ENCODE results near the gene UNK. TPM values are rescaled to one million over a fixed set of nuclear protein-coding genes. Genes with fewer than 3 reads are reported as not detected.
"Not testable (repeated sequence)": the region's sequence is repeated elsewhere in the genome, so short reads cannot be mapped to it uniquely, and the experiment has no call there.

Gene UNK
- total RNA-seq, 1 donor from 2014 or later = 16.7 TPM

DNA sequence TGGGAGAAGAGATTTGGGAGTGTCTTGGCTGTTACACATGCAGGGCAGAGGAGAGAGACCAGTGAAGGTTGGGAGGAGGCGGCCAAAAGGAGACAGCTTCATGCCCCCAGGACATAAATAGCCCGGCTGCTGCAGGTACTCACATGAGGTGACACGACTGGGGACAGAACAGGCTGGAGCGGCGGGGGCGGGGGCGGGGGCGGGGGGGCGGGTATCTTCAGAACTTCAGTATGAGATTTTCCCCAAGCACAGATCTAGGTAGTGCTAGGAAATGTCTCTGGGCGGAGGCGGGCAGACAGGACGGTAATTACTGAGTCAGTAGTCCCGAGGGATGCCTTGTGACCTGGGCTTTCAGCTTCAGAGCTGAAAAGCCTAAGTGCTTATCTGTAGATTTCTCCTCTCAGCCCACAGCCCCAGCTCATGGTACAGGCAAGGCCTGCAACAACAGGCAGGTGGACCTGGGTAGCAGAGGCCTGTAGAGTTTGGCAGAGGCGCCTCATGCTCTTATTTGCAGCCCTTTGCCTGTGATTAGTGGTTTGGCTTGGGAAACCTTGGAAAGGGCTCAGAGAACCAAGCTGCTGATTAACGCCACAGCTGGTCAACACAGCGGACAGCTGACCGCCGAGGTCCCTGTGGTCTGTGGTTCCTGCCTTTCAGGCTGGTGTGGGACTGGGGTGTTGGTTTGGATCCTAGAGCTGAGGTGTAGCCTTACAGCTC is 24.5 kb downstream of the UNK start:
- H4K20me1 ChIP-seq (ENCODE audit: insufficient read depth, low read length) = peaks cover 41% of the 10 kb centered on the region
- peaks cover 13% of the 10 kb centered on the region for H3K79me2 ChIP-seq (ENCODE audit: insufficient read depth, low read length)
- peaks cover 6% of the 10 kb centered on the region for H3K4me1 ChIP-seq (ENCODE audit: insufficient read depth, low read length)
- no peak overlapping the region for H3K4me3 Mint-ChIP-seq (ENCODE audit: unreplicated experiment)
- H3K4me1 Mint-ChIP-seq (ENCODE audit: low read depth, unreplicated experiment) = peaks cover 7% of the 10 kb centered on the region
- H3K4me3 ChIP-seq (ENCODE audit: insufficient read depth, low read depth, low read length) = no peak overlapping the region
- no peaks in the 10 kb centered on the region for H3K9me3 Mint-ChIP-seq (ENCODE audit: unreplicated experiment)
- no peaks in the 10 kb centered on the region for H3K9me3 ChIP-seq (ENCODE audit: insufficient read depth, low read depth, low read length)
- no peaks in the 10 kb centered on the region for H3K27me3 ChIP-seq (ENCODE audit: insufficient read depth, low read length)
- TF ChIP-seq, protein P1, sequence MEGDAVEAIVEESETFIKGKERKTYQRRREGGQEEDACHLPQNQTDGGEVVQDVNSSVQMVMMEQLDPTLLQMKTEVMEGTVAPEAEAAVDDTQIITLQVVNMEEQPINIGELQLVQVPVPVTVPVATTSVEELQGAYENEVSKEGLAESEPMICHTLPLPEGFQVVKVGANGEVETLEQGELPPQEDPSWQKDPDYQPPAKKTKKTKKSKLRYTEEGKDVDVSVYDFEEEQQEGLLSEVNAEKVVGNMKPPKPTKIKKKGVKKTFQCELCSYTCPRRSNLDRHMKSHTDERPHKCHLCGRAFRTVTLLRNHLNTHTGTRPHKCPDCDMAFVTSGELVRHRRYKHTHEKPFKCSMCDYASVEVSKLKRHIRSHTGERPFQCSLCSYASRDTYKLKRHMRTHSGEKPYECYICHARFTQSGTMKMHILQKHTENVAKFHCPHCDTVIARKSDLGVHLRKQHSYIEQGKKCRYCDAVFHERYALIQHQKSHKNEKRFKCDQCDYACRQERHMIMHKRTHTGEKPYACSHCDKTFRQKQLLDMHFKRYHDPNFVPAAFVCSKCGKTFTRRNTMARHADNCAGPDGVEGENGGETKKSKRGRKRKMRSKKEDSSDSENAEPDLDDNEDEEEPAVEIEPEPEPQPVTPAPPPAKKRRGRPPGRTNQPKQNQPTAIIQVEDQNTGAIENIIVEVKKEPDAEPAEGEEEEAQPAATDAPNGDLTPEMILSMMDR (IDR thresholded peaks at IDR 0.05; ENCODE audit: insufficient read depth, low read depth, low read length) = no peak
- no peak for TF ChIP-seq EZH2 (IDR thresholded peaks at IDR 0.05; ENCODE audit: insufficient read depth, low read length)
- H2AFZ ChIP-seq (ENCODE audit: low read depth, low read length) = no peak overlapping the region
- H3K9ac ChIP-seq (ENCODE audit: low read length) = peak overlapping the region; percentile 13
- H3K27me3 Mint-ChIP-seq (ENCODE audit: low read depth, unreplicated experiment) = no peaks in the 10 kb centered on the region
- peaks cover 12% of the 10 kb centered on the region for H3K36me3 Mint-ChIP-seq (ENCODE audit: low read depth, unreplicated experiment)
- peak overlapping the region; percentile 39 for H3K4me2 ChIP-seq (ENCODE audit: low read length)
- FAIRE-seq = no peak
- DNase-seq (ENCODE audit: low read depth) = peak; percentile 85
- no peak overlapping the region for H3K27ac Mint-ChIP-seq (ENCODE audit: unreplicated experiment)
- H3K27ac ChIP-seq (ENCODE audit: low read depth, low read length) = no peak overlapping the region
- peaks cover 9% of the 10 kb centered on the region for H3K36me3 ChIP-seq (ENCODE audit: insufficient read depth, low read length)

DNA sequence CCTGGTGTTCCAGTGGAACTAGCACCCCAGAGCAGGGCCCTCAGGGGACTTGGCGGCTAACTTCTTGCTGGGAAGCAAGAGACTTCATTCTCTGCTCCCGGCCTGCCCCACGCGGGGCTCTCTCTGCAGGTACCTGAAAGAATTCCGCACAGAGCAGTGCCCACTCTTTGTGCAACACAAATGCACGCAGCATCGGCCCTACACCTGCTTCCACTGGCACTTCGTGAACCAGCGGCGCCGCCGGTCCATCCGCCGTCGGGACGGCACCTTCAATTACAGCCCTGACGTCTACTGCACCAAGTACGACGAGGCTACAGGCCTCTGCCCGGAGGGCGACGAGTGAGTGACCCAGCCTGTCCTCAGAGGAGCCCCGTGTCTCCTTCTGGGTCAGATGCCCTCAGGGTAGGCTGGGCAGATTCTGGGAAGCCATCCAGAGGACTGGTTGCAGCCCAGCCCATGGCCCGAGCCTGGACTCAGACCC is 25.1 kb downstream of the UNK start:
- Mint-ChIP-seq H3K27me3 (ENCODE audit: low read depth, unreplicated experiment) (no peaks in the 10 kb centered on the region), H3K27ac (ENCODE audit: unreplicated experiment) (no peak overlapping the region), H3K9me3 (ENCODE audit: unreplicated experiment) (no peaks in the 10 kb centered on the region), H3K36me3 (ENCODE audit: low read depth, unreplicated experiment) (peaks cover 12% of the 10 kb centered on the region), H3K4me3 (ENCODE audit: unreplicated experiment) (no peak overlapping the region), H3K4me1 (ENCODE audit: low read depth, unreplicated experiment) (peaks cover 10% of the 10 kb centered on the region)
- DNase-seq (ENCODE audit: low read depth) (no peak), FAIRE-seq (no peak)
- H3K4me2 ChIP-seq (ENCODE audit: low read length) = peak overlapping the region; percentile 39
- H3K27me3 ChIP-seq (ENCODE audit: insufficient read depth, low read length) = no peaks in the 10 kb centered on the region
- H3K4me1 ChIP-seq (ENCODE audit: insufficient read depth, low read length) = peaks cover 8% of the 10 kb centered on the region
- peaks cover 9% of the 10 kb centered on the region for H3K36me3 ChIP-seq (ENCODE audit: insufficient read depth, low read length)
- no peak overlapping the region for H3K27ac ChIP-seq (ENCODE audit: low read depth, low read length)
- TF ChIP-seq, protein P1 (IDR thresholded peaks at IDR 0.05; ENCODE audit: insufficient read depth, low read depth, low read length) = no peak
- no peak for TF ChIP-seq EZH2 (IDR thresholded peaks at IDR 0.05; ENCODE audit: insufficient read depth, low read length)
- no peaks in the 10 kb centered on the region for H3K9me3 ChIP-seq (ENCODE audit: insufficient read depth, low read depth, low read length)
- no peak overlapping the region for H2AFZ ChIP-seq (ENCODE audit: low read depth, low read length)
- H3K79me2 ChIP-seq (ENCODE audit: insufficient read depth, low read length) = peaks cover 13% of the 10 kb centered on the region
- no peak overlapping the region for H3K4me3 ChIP-seq (ENCODE audit: insufficient read depth, low read depth, low read length)
- peak overlapping the region; percentile 13 for H3K9ac ChIP-seq (ENCODE audit: low read length)
- H4K20me1 ChIP-seq (ENCODE audit: insufficient read depth, low read length) = peaks cover 44% of the 10 kb centered on the region

DNA sequence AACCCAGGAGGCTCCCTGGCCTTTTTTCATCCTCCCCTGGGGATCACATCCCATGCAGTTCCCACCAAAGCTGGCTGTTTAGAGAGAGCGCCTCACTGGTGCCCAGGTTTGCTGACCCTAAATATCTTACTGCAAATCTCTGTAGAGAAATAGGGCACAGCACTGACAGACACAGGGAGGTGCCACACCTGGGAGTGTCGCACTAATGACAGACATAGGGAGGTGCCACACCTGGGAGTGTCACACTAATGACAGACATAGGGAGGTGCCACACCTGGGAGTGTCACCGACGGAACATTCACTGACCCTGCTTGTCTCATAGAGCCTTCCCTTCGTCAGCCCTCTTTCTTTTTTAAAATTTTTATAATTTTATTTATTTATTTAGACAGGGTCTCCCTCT is 25.6 kb downstream of the UNK start:
- no peak overlapping the region for H2AFZ ChIP-seq (ENCODE audit: low read depth, low read length)
- Mint-ChIP-seq H3K36me3 (ENCODE audit: low read depth, unreplicated experiment) (peaks cover 12% of the 10 kb centered on the region), H3K4me1 (ENCODE audit: low read depth, unreplicated experiment) (peaks cover 15% of the 10 kb centered on the region), H3K27me3 (ENCODE audit: low read depth, unreplicated experiment) (no peaks in the 10 kb centered on the region), H3K9me3 (ENCODE audit: unreplicated experiment) (no peaks in the 10 kb centered on the region), H3K27ac (ENCODE audit: unreplicated experiment) (no peak overlapping the region), H3K4me3 (ENCODE audit: unreplicated experiment) (no peak overlapping the region)
- H3K4me1 ChIP-seq (ENCODE audit: insufficient read depth, low read length) = peaks cover 14% of the 10 kb centered on the region
- H3K9ac ChIP-seq (ENCODE audit: low read length) = no peak overlapping the region
- H4K20me1 ChIP-seq (ENCODE audit: insufficient read depth, low read length) = peaks cover 45% of the 10 kb centered on the region
- no peaks in the 10 kb centered on the region for H3K27me3 ChIP-seq (ENCODE audit: insufficient read depth, low read length)
- H3K4me2 ChIP-seq (ENCODE audit: low read length) = no peak overlapping the region
- H3K4me3 ChIP-seq (ENCODE audit: insufficient read depth, low read depth, low read length) = no peak overlapping the region
- TF ChIP-seq EZH2 (IDR thresholded peaks at IDR 0.05; ENCODE audit: insufficient read depth, low read length) = no peak
- TF ChIP-seq, protein P1 (IDR thresholded peaks at IDR 0.05; ENCODE audit: insufficient read depth, low read depth, low read length) = no peak
- no peak overlapping the region for H3K27ac ChIP-seq (ENCODE audit: low read depth, low read length)
- FAIRE-seq (no peak), DNase-seq (ENCODE audit: low read depth) (no peak)
- peaks cover 9% of the 10 kb centered on the region for H3K36me3 ChIP-seq (ENCODE audit: insufficient read depth, low read length)
- H3K79me2 ChIP-seq (ENCODE audit: insufficient read depth, low read length) = peaks cover 13% of the 10 kb centered on the region
- no peaks in the 10 kb centered on the region for H3K9me3 ChIP-seq (ENCODE audit: insufficient read depth, low read depth, low read length)

DNA sequence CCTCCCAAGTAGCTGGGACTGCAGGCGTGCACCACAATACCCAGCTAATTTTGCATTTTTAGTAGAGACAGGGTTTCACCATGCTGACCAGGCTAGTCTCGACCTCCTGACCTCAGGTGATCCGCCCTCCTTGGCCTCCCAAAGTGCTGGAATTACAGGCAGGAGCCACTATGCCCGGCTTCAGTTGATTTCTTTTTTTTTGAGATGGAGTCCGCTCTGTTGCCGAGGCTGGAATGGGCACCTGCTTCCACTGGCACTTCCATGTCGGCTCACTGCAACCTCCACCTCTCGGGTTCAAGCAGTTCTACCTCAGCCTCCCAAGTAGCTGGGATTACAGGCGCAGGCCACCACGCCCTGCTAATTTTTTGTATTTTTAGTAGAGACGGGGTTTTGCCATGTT is 26.1 kb downstream of the UNK start:
- Histone ChIP-seq H4K20me1 (ENCODE audit: insufficient read depth, low read length) (peaks cover 45% of the 10 kb centered on the region), H3K79me2 (ENCODE audit: insufficient read depth, low read length) (peaks cover 13% of the 10 kb centered on the region), H3K4me1 (ENCODE audit: insufficient read depth, low read length) (peaks cover 17% of the 10 kb centered on the region)
- H3K27ac Mint-ChIP-seq (ENCODE audit: unreplicated experiment); H3K27me3 ChIP-seq (ENCODE audit: insufficient read depth, low read length); H3K9ac ChIP-seq (ENCODE audit: low read length); H3K4me3 ChIP-seq (ENCODE audit: insufficient read depth, low read depth, low read length); FAIRE-seq; H3K27me3 Mint-ChIP-seq (ENCODE audit: low read depth, unreplicated experiment); H3K27ac ChIP-seq (ENCODE audit: low read depth, low read length); H3K9me3 Mint-ChIP-seq (ENCODE audit: unreplicated experiment); H3K4me2 ChIP-seq (ENCODE audit: low read length); H2AFZ ChIP-seq (ENCODE audit: low read depth, low read length); H3K36me3 ChIP-seq (ENCODE audit: insufficient read depth, low read length); H3K4me3 Mint-ChIP-seq (ENCODE audit: unreplicated experiment); DNase-seq (ENCODE audit: low read depth); H3K9me3 ChIP-seq (ENCODE audit: insufficient read depth, low read depth, low read length): not testable (repeated sequence)
- H3K4me1 Mint-ChIP-seq (ENCODE audit: low read depth, unreplicated experiment) = peaks cover 18% of the 10 kb centered on the region
- H3K36me3 Mint-ChIP-seq (ENCODE audit: low read depth, unreplicated experiment) = peaks cover 12% of the 10 kb centered on the region

Measured in astrocyte (in vitro differentiated cells and primary cell).